Upper lobe of left lung (tissue), 6 donors: ENCODE measurements around the gene C9orf72. TPM values are rescaled to one million over a fixed set of nuclear protein-coding genes. Genes with fewer than 3 reads are reported as not detected.
"Not testable (repeated sequence)": the region's sequence is repeated elsewhere in the genome, so short reads cannot be mapped to it uniquely, and the experiment has no call there.

Source experiments
- ATAC-seq, 2 donors: fragments of 200-7000 bp; cut with Tn5 transposase; one replicate each; pipeline ENCODE4 v1.9.1; 2022; ENCODE audit warnings: mild to moderate bottlenecking in 2 of 2, moderate library complexity in 2 of 2; ENCODE audit not compliant: low FRiP score in 2 of 2
- DNase-seq, 2 donors: peaks; one replicate each; pipeline ENCODE4 v3.0.0-alpha.2; 2019 to 2020
- H3K27ac ChIP-seq, 4 donors: fragments of 200-600 bp; sonication (generic); one replicate each; pipeline ENCODE4 v1.5.1; 2016 to 2019
- H3K27me3 ChIP-seq, 4 donors: fragments of 200-600 bp; sonication (generic); one replicate each; pipeline ENCODE4 v1.5.1; 2017 to 2019
- H3K36me3 ChIP-seq, 4 donors: fragments of 200-600 bp; sonication (generic); one replicate each; pipeline ENCODE4 v1.5.1; 2016 to 2019
- H3K4me1 ChIP-seq, 4 donors: fragments of 200-600 bp; sonication (generic); one replicate each; pipeline ENCODE4 v1.5.1; 2018 to 2019
- H3K4me3 ChIP-seq, 4 donors: fragments of 200-600 bp; sonication (generic); one replicate each; pipeline ENCODE4 v1.5.1; 2017 to 2019; ENCODE audit warnings: mild to moderate bottlenecking in 2 of 4, moderate library complexity in 1 of 4
- H3K9me3 ChIP-seq, 4 donors: fragments of 200-600 bp; sonication (generic); one replicate each; pipeline ENCODE4 v1.5.1; 2018 to 2019
- EP300 ChIP-seq, 4 donors: sonication (generic); formaldehyde crosslinking; IDR thresholded peaks; one replicate each; pipeline ENCODE4 v1.5.1; 2017; ENCODE audit warnings: antibody characterized with exemption in 4 of 4, control low read depth in 2 of 4
- POLR2A ChIP-seq, 4 donors: fragments of 450-650 bp; IDR thresholded peaks; one replicate each; pipeline ENCODE4 v1.5.1; 2016 to 2017; ENCODE audit warnings: antibody characterized with exemption in 4 of 4, mild to moderate bottlenecking in 2 of 4
- POLR2AphosphoS5 ChIP-seq, 2 donors: sonication (generic); formaldehyde crosslinking; IDR thresholded peaks; one replicate each; pipeline ENCODE4 v1.5.1; 2017; ENCODE audit warnings: antibody characterized with exemption in 2 of 2
- WGBS, 2 donors: methylation state at CpG; one replicate each; pipeline ENCODE4 v1.1.5; 2017 to 2018; 5-methylcytosine and 5-hydroxymethylcytosine counted together
- total RNA-seq, 6 donors: library from RNA; depleted of rRNA in 4 of 6; stranded (reverse); fragments of >200 nt in 4 of 6; gene quantifications; one replicate each; pipeline versions ENCODE4 v1.1.0 to v1.2.1, GENCODE V29; 2016 to 2021
- TF ChIP-seq, protein P1 (sequence below), 6 experiments: fragments of 450-650 bp in 4 of 6; fragments of 200-600 bp in 2 of 6; sonication (generic) in 2 of 6; IDR thresholded peaks; one replicate each; pipeline ENCODE4 v1.5.1; 2016 to 2019; ENCODE audit warnings: antibody characterized with exemption in 6 of 6
- donor health status: DM: no; HTN: no; CAD: no; lungs with moderate emphysema.
- donor health status: DM: no; HTN: yes; CAD: no; lungs with severe emphysema.

Gene C9orf72
- total RNA-seq, 6 donors from 2014 or later: 16.9 to 57.8 (median 24.9) TPM

DNA sequence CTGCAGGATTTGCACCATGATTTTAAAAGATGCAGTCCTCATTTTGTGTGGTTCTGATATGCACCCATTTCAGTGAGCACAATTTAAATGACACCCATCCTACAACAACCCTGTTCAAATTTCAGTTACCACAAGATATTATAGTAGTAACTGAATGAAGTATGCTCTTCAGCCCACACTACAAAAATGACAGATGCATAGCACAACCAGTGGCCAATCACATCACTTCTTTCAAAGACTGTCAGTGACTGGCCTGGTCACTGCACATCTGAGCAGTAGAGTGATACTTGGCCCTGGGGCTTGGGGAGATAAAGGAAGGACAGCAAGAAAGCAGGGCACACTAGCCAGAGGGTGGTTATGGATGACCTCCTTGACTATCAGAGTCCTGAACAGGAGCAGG, 69.0 kb downstream of the C9orf72 start:
- H3K27ac ChIP-seq: no peak overlapping the region
- peaks cover 0 to 7% (median 0%) of the 10 kb centered on the region in 4 donors for H3K4me1 ChIP-seq
- DNase-seq (no peak), ATAC-seq (no peak)
- no peaks in the 10 kb centered on the region for H3K36me3 ChIP-seq
- no peaks in the 10 kb centered on the region for H3K9me3 ChIP-seq
- no peak overlapping the region for H3K4me3 ChIP-seq
- H3K27me3 ChIP-seq: no peaks in the 10 kb centered on the region
- TF ChIP-seq POLR2AphosphoS5 (IDR thresholded peaks at IDR 0.05) (no peak), POLR2A (IDR thresholded peaks at IDR 0.05) (no peak), EP300 (IDR thresholded peaks at IDR 0.05) (no peak)
- TF ChIP-seq, protein P1, sequence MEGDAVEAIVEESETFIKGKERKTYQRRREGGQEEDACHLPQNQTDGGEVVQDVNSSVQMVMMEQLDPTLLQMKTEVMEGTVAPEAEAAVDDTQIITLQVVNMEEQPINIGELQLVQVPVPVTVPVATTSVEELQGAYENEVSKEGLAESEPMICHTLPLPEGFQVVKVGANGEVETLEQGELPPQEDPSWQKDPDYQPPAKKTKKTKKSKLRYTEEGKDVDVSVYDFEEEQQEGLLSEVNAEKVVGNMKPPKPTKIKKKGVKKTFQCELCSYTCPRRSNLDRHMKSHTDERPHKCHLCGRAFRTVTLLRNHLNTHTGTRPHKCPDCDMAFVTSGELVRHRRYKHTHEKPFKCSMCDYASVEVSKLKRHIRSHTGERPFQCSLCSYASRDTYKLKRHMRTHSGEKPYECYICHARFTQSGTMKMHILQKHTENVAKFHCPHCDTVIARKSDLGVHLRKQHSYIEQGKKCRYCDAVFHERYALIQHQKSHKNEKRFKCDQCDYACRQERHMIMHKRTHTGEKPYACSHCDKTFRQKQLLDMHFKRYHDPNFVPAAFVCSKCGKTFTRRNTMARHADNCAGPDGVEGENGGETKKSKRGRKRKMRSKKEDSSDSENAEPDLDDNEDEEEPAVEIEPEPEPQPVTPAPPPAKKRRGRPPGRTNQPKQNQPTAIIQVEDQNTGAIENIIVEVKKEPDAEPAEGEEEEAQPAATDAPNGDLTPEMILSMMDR (IDR thresholded peaks at IDR 0.05): no peak

DNA sequence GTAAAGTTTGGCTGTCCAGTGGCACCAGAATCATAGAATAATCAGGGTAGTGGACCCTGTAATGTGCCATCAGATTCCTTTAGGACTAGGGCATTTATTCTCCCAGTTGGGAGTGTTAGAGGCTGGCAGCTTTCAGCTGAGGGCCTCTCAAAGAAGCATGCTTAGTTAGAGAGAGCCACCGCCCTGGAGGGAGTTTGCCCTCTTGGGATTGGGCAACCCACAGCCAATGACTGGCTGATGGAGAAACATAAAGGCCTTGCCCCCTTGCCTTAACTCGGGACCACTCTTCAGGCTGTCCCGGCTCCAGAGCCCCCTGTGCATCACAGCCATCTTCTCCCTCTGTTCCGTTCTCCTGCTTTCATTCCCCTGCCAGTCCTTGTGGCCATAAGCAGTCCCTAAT, 69.7 kb downstream of the C9orf72 start:
- Histone ChIP-seq H3K9me3 (no peaks in the 10 kb centered on the region), H3K27ac (no peak overlapping the region), H3K36me3 (no peaks in the 10 kb centered on the region), H3K4me1 (peaks cover 0 to 7% (median 0%) of the 10 kb centered on the region in 4 donors), H3K27me3 (no peaks in the 10 kb centered on the region), H3K4me3 (no peak overlapping the region)
- no peak for ATAC-seq
- WGBS, 2 donors: 85 to 91% methylated on average over 4 of the region's 4 CpGs
- DNase-seq: no peak
- no peak for TF ChIP-seq POLR2AphosphoS5 (IDR thresholded peaks at IDR 0.05)
- TF ChIP-seq EP300 (IDR thresholded peaks at IDR 0.05): no peak
- no peak for TF ChIP-seq POLR2A (IDR thresholded peaks at IDR 0.05)
- TF ChIP-seq, protein P1 (IDR thresholded peaks at IDR 0.05): no peak

DNA sequence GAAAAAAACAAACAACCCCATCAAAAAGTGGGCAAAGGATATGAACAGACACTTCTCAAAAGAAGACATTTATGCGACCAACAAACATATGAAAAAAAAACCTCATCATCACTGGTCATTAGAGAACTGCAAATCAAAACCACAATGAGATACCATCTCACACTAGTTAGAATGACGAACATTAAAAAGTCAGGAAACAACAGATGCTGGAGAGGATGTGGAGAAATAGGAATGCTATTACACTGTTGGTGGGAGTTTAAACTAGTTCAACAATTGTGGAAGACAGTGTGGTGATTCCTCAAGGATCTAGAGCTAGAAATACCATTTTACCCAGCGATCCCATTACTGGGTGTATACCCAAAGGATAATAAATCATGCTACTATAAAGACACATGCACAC, 72.4 kb downstream of the C9orf72 start:
- H3K36me3 ChIP-seq, H3K27ac ChIP-seq, H3K27me3 ChIP-seq, DNase-seq, H3K4me3 ChIP-seq, H3K4me1 ChIP-seq, H3K9me3 ChIP-seq, ATAC-seq: not testable (repeated sequence)
- WGBS, 2 donors: 84 to 87% methylated on average over 3 of the region's 3 CpGs

DNA sequence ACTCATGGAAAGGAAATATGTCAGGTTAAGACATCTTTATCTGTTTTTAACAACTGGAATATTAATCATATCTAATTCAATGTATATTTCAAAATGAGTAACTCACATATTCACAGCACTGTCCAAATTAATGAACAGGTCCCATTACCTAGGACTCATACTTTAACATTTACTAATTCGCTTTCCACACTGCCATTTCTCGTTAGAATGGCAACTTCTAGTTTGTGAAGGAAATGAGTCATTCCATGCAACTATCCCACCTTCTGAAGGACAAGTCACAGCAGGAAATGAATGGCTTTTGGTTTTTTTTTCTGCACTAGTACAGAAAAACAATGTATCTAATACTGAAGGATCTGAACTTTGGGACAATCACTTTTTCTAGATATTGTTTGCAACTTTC, 73.8 kb downstream of the C9orf72 start:
- DNase-seq (no peak), ATAC-seq (no peak)
- Histone ChIP-seq H3K36me3 (no peaks in the 10 kb centered on the region), H3K4me1 (peaks cover 0 to 7% (median 0%) of the 10 kb centered on the region in 4 donors), H3K27me3 (no peaks in the 10 kb centered on the region), H3K4me3 (no peak overlapping the region), H3K27ac (no peak overlapping the region), H3K9me3 (no peaks in the 10 kb centered on the region)
- WGBS, 2 donors: 50 to 56% methylated on average over 2 of the region's 2 CpGs
- TF ChIP-seq POLR2A (IDR thresholded peaks at IDR 0.05) (no peak), POLR2AphosphoS5 (IDR thresholded peaks at IDR 0.05) (no peak)
- TF ChIP-seq, protein P1 (IDR thresholded peaks at IDR 0.05): no peak

DNA sequence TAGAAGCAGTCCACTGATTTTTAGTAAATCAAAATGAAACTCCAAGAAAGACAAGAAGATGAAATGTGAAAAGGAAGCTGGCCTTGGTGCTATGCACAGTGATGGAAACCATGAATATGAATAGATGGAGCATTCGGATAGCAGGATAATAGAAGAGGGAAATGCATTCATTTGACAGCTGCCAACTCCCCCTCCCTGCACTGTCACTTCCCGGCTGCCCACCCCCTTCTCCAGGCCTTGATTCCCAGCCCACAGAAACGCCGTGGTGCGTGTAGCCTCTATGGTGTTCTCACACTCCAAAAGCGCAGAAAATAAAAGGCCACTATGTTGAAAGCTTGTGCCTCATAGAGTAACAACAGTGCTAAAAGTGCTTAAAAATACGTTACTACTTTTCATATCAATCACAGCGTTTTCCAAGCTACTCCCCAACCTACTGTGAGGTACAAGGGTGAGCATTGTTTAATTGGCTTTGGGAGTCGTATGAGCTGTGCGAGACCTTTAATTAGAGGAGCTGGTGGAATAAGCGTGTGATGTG, 75.3 kb downstream of the C9orf72 start:
- Histone ChIP-seq H3K27me3 (no peaks in the 10 kb centered on the region), H3K36me3 (no peaks in the 10 kb centered on the region), H3K27ac (no peak overlapping the region), H3K4me1 (peaks cover 0 to 7% (median 0%) of the 10 kb centered on the region in 4 donors), H3K9me3 (no peaks in the 10 kb centered on the region), H3K4me3 (no peak overlapping the region)
- no peak for DNase-seq
- no peak for ATAC-seq
- 78 to 80% methylated on average over 11 of the region's 11 CpGs for WGBS, 2 donors
- TF ChIP-seq, protein P1 (IDR thresholded peaks at IDR 0.05): no peak
- TF ChIP-seq POLR2A (IDR thresholded peaks at IDR 0.05) (no peak), EP300 (IDR thresholded peaks at IDR 0.05) (no peak)

Other genes starting within 250 kb of the C9orf72 start
- not detected for gene IFNK, start 49.2 kb downstream of the C9orf72 start, total RNA-seq
- 10 to 100 TPM in 3 of 6 donors, 1 to 10 TPM in 3; 4.2 to 20.7 (median 8.3) TPM for gene MOB3B, start 43.7 kb downstream of the C9orf72 start, total RNA-seq